IPS DF 19.7 (cell line): Measurements from ENCODE around the gene SOBP.
"Not testable (repeated sequence)": the region's sequence is repeated elsewhere in the genome, so short reads cannot be mapped to it uniquely, and the experiment has no call there.

Experiments used
- DNase-seq: peaks from one replicate; pipeline ENCODE4 v3.0.0-alpha.2; 2013; ENCODE audit warnings: low read depth, low spot score

The SOBP gene

GRCh38 chr6:107488875-107489635 lies 862 bp upstream of the SOBP start:
- DNase-seq: peak; percentile 52

GRCh38 chr6:107490566-107491137 lies 735 bp downstream of the SOBP start:
- DNase-seq: no peak

GRCh38 chr6:107491138-107491609 lies 1.3 kb downstream of the SOBP start:
- DNase-seq: no peak

GRCh38 chr6:107491760-107492660 lies 2.1 kb downstream of the SOBP start:
- DNase-seq: no peak

GRCh38 chr6:107493158-107494057 lies 3.5 kb downstream of the SOBP start:
- no peak for DNase-seq

GRCh38 chr6:107495196-107495643 lies 5.3 kb downstream of the SOBP start:
- no peak for DNase-seq

- DNase-seq: no peak
Observed at GRCh38 chr6:107495971-107496370, 6.1 kb downstream of the SOBP start.

- DNase-seq: no peak
Observed at GRCh38 chr6:107496892-107497684, 7.2 kb downstream of the SOBP start.

- no peak for DNase-seq
Observed at GRCh38 chr6:107504270-107505026, 14.5 kb downstream of the SOBP start.

GRCh38 chr6:107506145-107506544 lies 16.2 kb downstream of the SOBP start:
- DNase-seq: no peak

GRCh38 chr6:107509506-107509905 lies 19.6 kb downstream of the SOBP start:
- no peak for DNase-seq

- DNase-seq: no peak
Observed at GRCh38 chr6:107510108-107510507, 20.2 kb downstream of the SOBP start.

GRCh38 chr6:107511511-107511993 lies 21.6 kb downstream of the SOBP start:
- DNase-seq: no peak

GRCh38 chr6:107513214-107513613 lies 23.3 kb downstream of the SOBP start:
- DNase-seq: no peak

GRCh38 chr6:107515955-107516354 lies 26.0 kb downstream of the SOBP start:
- DNase-seq: no peak

GRCh38 chr6:107517274-107517673 lies 27.4 kb downstream of the SOBP start:
- no peak for DNase-seq

GRCh38 chr6:107519224-107519623 lies 29.3 kb downstream of the SOBP start:
- not testable (repeated sequence) for DNase-seq

GRCh38 chr6:107520706-107521105 lies 30.8 kb downstream of the SOBP start:
- not testable (repeated sequence) for DNase-seq

GRCh38 chr6:107523054-107523791 lies 33.3 kb downstream of the SOBP start:
- no peak for DNase-seq
